Calu3 (cell line): ENCODE measurements around the gene HAT1. TPM values are rescaled to one million over a fixed set of nuclear protein-coding genes. Genes with fewer than 3 reads are reported as not detected.

Source experiments
- BruUV-seq: library from RNA; stranded (reverse); fragments of 400-500 nt; replicated peaks from 2 replicates; lab custom pipeline; 2021; lab: Mats Ljungman, UMichigan
- CTCF ChIA-PET: fragments of 300-600 bp; sonication (Branson Sonifier 250); formaldehyde crosslinking; loops from one replicate; lab custom pipeline; 2022; ENCODE audit warnings: antibody characterized with exemption; lab: Charles Lee
- DNase-seq: peaks from one replicate; pipeline ENCODE4 v3.0.0; 2022
- H3K27ac Mint-ChIP-seq: one replicate; pipeline ENCODE4 v1.8.0; 2022; ENCODE audit warnings: mixed read lengths; ENCODE audit not compliant: unreplicated experiment
- H3K27me3 Mint-ChIP-seq: one replicate; pipeline ENCODE4 v1.8.0; 2022; ENCODE audit warnings: mixed read lengths; ENCODE audit not compliant: unreplicated experiment
- H3K36me3 Mint-ChIP-seq: one replicate; pipeline ENCODE4 v1.8.0; 2022; ENCODE audit warnings: mild to moderate bottlenecking, moderate library complexity, mixed read lengths; ENCODE audit not compliant: insufficient read depth, unreplicated experiment
- H3K4me1 Mint-ChIP-seq: one replicate; pipeline ENCODE4 v1.8.0; 2022; ENCODE audit warnings: mild to moderate bottlenecking, low read depth, mixed read lengths; ENCODE audit not compliant: unreplicated experiment
- H3K4me3 Mint-ChIP-seq: one replicate; pipeline ENCODE4 v1.8.0; 2022; ENCODE audit warnings: mild to moderate bottlenecking, low read depth, moderate library complexity, mixed read lengths; ENCODE audit not compliant: unreplicated experiment
- H3K9me3 Mint-ChIP-seq: one replicate; pipeline ENCODE4 v1.8.0; 2022; ENCODE audit warnings: low read depth, mixed read lengths; ENCODE audit not compliant: unreplicated experiment
- intact Hi-C: fragments of 100-400 bp; cut with micrococcal nuclease; formaldehyde crosslinking; loops from one replicate; pipeline ENCODE4 v1.10.0; 2022; ENCODE audit not compliant: unreplicated experiment
- total RNA-seq: library from RNA; stranded (reverse); gene quantifications from 2 replicates; pipeline ENCODE4 v1.2.3, GENCODE V29; 2022
- TF ChIP-seq, protein P1 (sequence below): fragments of 200-600 bp; IDR thresholded peaks from one replicate; pipeline ENCODE4 v1.8.0; 2022; ENCODE audit warnings: antibody characterized with exemption; ENCODE audit not compliant: unreplicated experiment

Gene HAT1
- total RNA-seq, 1 experiment from 2014 or later = 64.3 TPM

DNA sequence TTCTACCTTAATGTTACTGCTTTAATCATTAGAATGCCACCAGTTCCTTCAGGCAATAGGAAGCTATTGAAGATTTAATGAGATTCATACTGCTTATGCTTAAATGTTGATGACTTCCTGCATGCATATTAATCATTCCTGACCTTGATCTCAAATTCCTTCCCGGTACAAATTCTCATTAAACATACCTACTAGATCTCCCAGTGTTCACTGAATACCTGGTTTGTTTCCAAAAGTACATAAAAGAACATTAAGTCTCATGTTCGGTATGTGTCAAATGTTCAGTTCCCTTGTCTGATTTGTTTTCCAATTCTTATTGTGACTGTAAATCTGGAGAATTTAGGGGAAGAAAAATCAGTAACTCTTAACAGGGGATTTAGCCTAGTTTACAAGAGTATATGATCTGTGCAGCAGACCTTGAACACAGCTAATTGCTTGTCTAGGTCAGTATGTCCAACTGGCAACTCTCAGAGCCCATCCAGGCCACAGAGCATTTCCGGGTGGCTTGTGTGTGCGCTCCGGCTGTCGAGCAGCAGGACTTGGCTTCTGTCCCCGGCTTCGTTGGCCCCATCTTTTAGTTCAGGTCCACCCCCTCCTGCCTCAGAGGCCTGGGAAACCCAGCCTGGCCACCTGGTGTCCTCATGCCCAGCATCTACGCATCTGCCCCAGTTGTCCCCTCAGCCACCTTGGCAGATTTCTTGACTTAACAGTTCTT is 90.6 kb downstream of the HAT1 start:
- H3K27me3 Mint-ChIP-seq = no peaks in the 10 kb centered on the region
- intact Hi-C loops = no loop called here

DNA sequence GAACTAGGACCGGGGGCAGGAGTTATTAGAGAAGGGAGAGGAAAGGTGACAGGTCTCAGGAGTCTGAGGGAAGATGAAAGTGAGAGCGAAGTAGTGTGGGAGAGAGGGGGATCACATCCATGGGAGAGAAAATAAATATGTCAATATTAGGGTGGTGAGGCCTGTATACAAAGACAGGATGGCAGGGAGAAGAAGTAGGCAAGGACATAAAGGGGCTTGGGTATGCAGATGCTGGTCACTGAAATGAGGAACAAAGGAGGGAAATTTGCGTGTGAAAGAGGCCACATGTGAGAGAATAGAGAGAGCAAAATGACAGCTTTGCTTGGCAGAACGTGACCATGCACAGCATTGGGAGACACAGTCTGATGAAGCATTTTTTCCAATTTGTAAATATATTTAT is 91.1 kb downstream of the HAT1 start:
- DNase-seq = no peak
- intact Hi-C loops = no loop called here
- H3K27me3 Mint-ChIP-seq = no peaks in the 10 kb centered on the region
- TF ChIP-seq, protein P1, sequence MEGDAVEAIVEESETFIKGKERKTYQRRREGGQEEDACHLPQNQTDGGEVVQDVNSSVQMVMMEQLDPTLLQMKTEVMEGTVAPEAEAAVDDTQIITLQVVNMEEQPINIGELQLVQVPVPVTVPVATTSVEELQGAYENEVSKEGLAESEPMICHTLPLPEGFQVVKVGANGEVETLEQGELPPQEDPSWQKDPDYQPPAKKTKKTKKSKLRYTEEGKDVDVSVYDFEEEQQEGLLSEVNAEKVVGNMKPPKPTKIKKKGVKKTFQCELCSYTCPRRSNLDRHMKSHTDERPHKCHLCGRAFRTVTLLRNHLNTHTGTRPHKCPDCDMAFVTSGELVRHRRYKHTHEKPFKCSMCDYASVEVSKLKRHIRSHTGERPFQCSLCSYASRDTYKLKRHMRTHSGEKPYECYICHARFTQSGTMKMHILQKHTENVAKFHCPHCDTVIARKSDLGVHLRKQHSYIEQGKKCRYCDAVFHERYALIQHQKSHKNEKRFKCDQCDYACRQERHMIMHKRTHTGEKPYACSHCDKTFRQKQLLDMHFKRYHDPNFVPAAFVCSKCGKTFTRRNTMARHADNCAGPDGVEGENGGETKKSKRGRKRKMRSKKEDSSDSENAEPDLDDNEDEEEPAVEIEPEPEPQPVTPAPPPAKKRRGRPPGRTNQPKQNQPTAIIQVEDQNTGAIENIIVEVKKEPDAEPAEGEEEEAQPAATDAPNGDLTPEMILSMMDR = no peak
- H3K4me3 Mint-ChIP-seq = no peak overlapping the region
- CTCF ChIA-PET = no interaction called here
- no peak overlapping the region for H3K27ac Mint-ChIP-seq
- no TSS peak for BruUV-seq
- H3K9me3 Mint-ChIP-seq = no peaks in the 10 kb centered on the region
- no peaks in the 10 kb centered on the region for H3K4me1 Mint-ChIP-seq
- H3K36me3 Mint-ChIP-seq = no peaks in the 10 kb centered on the region

More for the DNA sequence above, 90.6 kb downstream of the HAT1 start:
- Mint-ChIP-seq H3K4me3 (no peak overlapping the region), H3K9me3 (no peaks in the 10 kb centered on the region), H3K36me3 (no peaks in the 10 kb centered on the region), H3K27ac (no peak overlapping the region), H3K4me1 (no peaks in the 10 kb centered on the region)
- no TSS peak for BruUV-seq
- CTCF ChIA-PET = interaction anchor here (0.6 kb wide), 1 partner anchor 216 kb away, joined by 4 read pairs; no protein-coding TSS in a partner anchor
- DNase-seq = no peak
- TF ChIP-seq, protein P1 = no peak

DNA sequence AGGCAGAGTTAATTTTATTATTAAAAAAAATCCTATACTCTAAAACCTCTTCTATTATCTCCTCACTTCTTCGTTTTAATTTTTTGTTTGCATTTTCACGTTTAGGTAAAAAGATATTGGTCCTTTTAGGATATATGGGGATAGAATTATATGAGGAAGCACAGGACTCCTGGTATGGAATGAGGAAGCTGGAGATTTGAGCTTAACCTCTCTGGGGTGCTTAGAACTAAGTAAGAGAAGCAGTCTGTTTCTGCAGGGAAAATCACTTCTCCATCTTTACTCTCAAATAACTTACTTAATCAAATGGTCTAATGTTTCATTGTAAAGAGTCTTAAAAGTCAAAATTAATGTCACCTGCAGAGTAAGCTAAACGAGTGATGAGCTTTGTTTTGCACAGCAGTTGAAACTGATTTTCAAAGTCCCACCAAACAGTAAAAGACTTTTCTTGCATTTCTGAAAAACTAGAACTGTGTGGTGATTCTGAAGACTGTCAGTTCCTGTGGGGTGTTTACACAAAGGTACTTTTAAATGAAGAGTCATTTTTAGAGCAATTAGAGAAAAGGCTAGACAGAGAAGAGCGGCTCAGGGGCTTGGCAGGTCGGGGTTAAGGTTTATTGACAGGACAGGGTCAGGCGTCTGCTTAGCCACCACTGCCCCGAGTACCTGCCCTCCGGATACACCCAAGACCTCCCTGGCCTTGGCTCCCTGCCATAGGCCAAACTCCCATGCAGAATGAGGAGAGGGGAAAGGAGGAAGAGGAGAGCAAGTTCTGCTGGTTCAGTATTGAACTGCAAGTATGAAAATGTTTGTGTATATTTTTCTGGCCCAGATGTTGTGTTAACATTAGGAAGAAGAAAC is 99.0 kb downstream of the HAT1 start:
- Mint-ChIP-seq H3K27me3 (no peaks in the 10 kb centered on the region), H3K4me3 (peak overlapping the region; percentile 36), H3K9me3 (no peaks in the 10 kb centered on the region), H3K36me3 (no peaks in the 10 kb centered on the region), H3K4me1 (peaks cover 13% of the 10 kb centered on the region), H3K27ac (peak overlapping the region; percentile 6)
- CTCF ChIA-PET = interaction anchor here (0.6 to 0.7 kb wide), 4 partner anchors 17 to 202 kb away, joined by 3 to 4 read pairs (median 4); no protein-coding TSS in a partner anchor
- BruUV-seq = no TSS peak
- peak; percentile 46 for DNase-seq
- intact Hi-C loops = no loop called here
- TF ChIP-seq, protein P1 = no peak

DNA sequence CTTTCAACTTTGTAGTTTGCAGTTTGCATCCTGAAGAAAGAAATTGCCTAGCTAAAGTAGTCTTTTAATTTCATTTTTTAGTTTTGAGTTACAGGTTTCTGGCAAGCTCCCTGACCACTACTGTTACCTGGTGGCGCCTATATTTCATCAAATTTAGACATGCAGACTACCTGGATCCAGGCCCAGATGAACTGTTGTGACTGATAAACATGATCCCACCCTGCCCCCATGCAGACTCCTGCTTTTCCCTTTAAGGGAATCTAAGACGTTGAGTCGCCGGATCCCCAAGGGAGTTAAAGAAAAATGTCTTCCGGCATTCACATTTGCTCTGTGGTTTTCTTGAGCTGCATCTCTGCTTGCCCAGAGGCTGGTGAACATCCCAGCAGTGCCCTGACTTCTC is 99.7 kb downstream of the HAT1 start:
- Mint-ChIP-seq H3K4me1 (peaks cover 13% of the 10 kb centered on the region), H3K36me3 (no peaks in the 10 kb centered on the region), H3K27ac (peak overlapping the region; percentile 6), H3K27me3 (no peaks in the 10 kb centered on the region), H3K9me3 (no peaks in the 10 kb centered on the region), H3K4me3 (peak overlapping the region; percentile 36)
- CTCF ChIA-PET = no interaction called here
- intact Hi-C loops = no loop called here
- no peak for DNase-seq
- BruUV-seq = no TSS peak
- TF ChIP-seq, protein P1 = no peak
